ENCODE measurements around the gene ZNF580.

- TF ChIP-seq EP300 (IDR thresholded peaks at IDR 0.05): no peak
- no peak for TF ChIP-seq CTCF (IDR thresholded peaks at IDR 0.05)
- TF ChIP-seq POLR2A (IDR thresholded peaks at IDR 0.05): no peak
- TF ChIP-seq POLR2AphosphoS5 (IDR thresholded peaks at IDR 0.05): no peak
Observed at GRCh38 chr19:55660991-55661390, 20.2 kb downstream of the ZNF580 start.

Data from upper lobe of left lung (tissue), 4 donors.